RWPE2 (cell line): ENCODE data around the gene RGPD8.
"Not testable (repeated sequence)": the region's sequence is repeated elsewhere in the genome, so short reads cannot be mapped to it uniquely, and the experiment has no call there.

Source experiments
- ATAC-seq: fragments of 200-7000 bp; cut with Tn5 transposase; 3 replicates; pipeline ENCODE4 v1.9.1; 2021; ENCODE audit warnings: low read depth
- DNase-seq: peaks from one replicate; pipeline ENCODE4 v3.0.0-alpha.2; 2020; ENCODE audit warnings: low spot score
- H3K27ac ChIP-seq: fragments of 450-650 bp; 2 replicates; pipeline ENCODE4 v1.5.1; 2017; ENCODE audit warnings: mild to moderate bottlenecking; ENCODE audit not compliant: poor library complexity, severe bottlenecking
- H3K27me3 ChIP-seq: fragments of 250-450 bp; sonication (Bioruptor Pico); 2 replicates; pipeline ENCODE4 v1.5.1; 2021; ENCODE audit warnings: mild to moderate bottlenecking, moderate library complexity; ENCODE audit not compliant: insufficient read depth, poor library complexity, severe bottlenecking
- H3K36me3 ChIP-seq: fragments of 250-450 bp; sonication (Bioruptor Pico); 2 replicates; pipeline ENCODE4 v1.5.1; 2020; ENCODE audit warnings: low read depth, mild to moderate bottlenecking, moderate library complexity
- H3K4me1 ChIP-seq: fragments of 250-450 bp; sonication (Bioruptor Pico); 2 replicates; pipeline ENCODE4 v1.5.1; 2021; ENCODE audit warnings: mild to moderate bottlenecking, moderate library complexity; ENCODE audit not compliant: insufficient read depth, poor library complexity, severe bottlenecking
- H3K4me3 ChIP-seq: fragments of 250-450 bp; sonication (Bioruptor Pico); 2 replicates; pipeline ENCODE4 v1.5.1; 2021; ENCODE audit warnings: mild to moderate bottlenecking, moderate library complexity; ENCODE audit not compliant: severe bottlenecking
- H3K9me3 ChIP-seq: fragments of 250-450 bp; sonication (Bioruptor Pico); 2 replicates; pipeline ENCODE4 v1.5.1; 2021; ENCODE audit warnings: mild to moderate bottlenecking, moderate library complexity; ENCODE audit not compliant: severe bottlenecking
- CTCF ChIP-seq: fragments of 450-650 bp; IDR thresholded peaks from one replicate; pipeline ENCODE4 v1.5.1; 2017; ENCODE audit warnings: mild to moderate bottlenecking, moderate library complexity; ENCODE audit not compliant: poor library complexity, severe bottlenecking

RGPD8 gene

GRCh38 chr2:112451317-112451716 lies 17.9 kb upstream of the RGPD8 start:
- Histone ChIP-seq H3K27me3 (no peaks in the 10 kb centered on the region), H3K4me1 (no peaks in the 10 kb centered on the region), H3K36me3 (no peaks in the 10 kb centered on the region), H3K4me3 (no peak overlapping the region), H3K9me3 (no peaks in the 10 kb centered on the region), H3K27ac (no peak overlapping the region)
- DNase-seq (no peak), ATAC-seq (no peak)
- TF ChIP-seq CTCF, result no peak

GRCh38 chr2:112449854-112450253 lies 16.4 kb upstream of the RGPD8 start:
- no peak for TF ChIP-seq CTCF
- H3K27ac ChIP-seq, result no peak overlapping the region
- DNase-seq (no peak), ATAC-seq (no peak)
- H3K4me1 ChIP-seq, result no peaks in the 10 kb centered on the region
- no peak overlapping the region for H3K4me3 ChIP-seq
- no peaks in the 10 kb centered on the region for H3K9me3 ChIP-seq
- no peaks in the 10 kb centered on the region for H3K36me3 ChIP-seq
- no peaks in the 10 kb centered on the region for H3K27me3 ChIP-seq

- not testable (repeated sequence) for H3K36me3 ChIP-seq, H3K4me3 ChIP-seq, H3K9me3 ChIP-seq, H3K4me1 ChIP-seq, H3K27ac ChIP-seq, ATAC-seq, H3K27me3 ChIP-seq, DNase-seq
Measured at GRCh38 chr2:112444256-112444655, 10.8 kb upstream of the RGPD8 start.

DNA sequence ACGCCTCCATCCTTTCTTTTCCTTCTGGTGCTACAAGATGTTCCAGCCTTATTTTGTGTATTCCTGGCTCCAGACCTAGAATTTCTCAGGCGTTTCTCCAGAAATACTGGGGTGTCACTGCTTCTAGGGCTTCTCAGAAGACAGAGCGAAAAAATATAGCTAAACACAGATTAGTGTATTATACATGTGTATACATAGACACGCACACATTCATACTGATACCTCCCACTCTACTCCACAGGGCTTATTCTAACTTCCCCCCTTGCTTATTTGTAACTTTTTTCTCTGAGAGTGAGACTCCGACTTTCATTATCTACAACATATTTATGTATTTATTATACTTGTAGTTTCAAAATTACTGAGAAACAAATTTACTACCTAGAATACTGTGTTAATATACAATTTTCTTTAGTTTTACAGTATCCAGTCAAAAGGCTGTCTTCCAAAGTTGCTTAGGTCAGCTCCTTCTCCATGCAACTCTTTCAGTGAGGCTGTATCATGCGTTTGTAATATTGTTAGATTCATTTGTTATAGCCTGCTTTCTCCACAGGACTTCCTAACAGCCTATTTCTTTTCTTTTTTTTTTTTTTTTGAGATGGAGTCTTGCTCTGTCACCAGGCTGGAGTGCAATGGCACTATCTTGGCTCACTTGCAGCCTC lies 5.3 kb upstream of the RGPD8 start:
- not testable (repeated sequence) for H3K9me3 ChIP-seq, DNase-seq, ATAC-seq, H3K27ac ChIP-seq, H3K27me3 ChIP-seq, H3K4me1 ChIP-seq, H3K36me3 ChIP-seq, H3K4me3 ChIP-seq

DNA sequence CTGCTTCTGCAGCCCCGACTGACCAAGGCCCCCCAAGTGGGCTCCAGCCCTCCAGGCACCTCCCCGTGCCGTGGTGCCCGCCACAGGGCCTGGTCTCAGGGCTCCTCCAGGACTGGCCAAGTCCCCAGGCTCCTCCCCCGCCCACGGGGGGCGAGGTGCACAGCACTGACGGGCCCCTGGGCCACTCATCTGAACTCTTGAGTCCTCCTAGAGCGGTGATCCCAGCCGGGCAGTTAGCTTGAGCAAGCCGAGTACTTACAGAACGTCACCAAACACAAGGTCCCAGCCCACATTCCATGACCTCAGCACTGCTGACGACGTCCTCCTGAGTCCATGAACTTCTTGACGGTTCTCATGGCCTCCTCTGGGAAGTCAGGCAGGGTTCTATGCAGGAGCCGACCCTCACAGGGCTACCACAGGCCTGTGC lies 4.0 kb upstream of the RGPD8 start:
- H3K36me3 ChIP-seq, H3K27ac ChIP-seq, H3K4me3 ChIP-seq, H3K4me1 ChIP-seq, ATAC-seq, H3K27me3 ChIP-seq, DNase-seq, H3K9me3 ChIP-seq: not testable (repeated sequence)

GRCh38 chr2:112436993-112437392 lies 3.5 kb upstream of the RGPD8 start:
- not testable (repeated sequence) for H3K9me3 ChIP-seq, H3K27me3 ChIP-seq, H3K27ac ChIP-seq, ATAC-seq, DNase-seq, H3K4me1 ChIP-seq, H3K4me3 ChIP-seq, H3K36me3 ChIP-seq

DNA sequence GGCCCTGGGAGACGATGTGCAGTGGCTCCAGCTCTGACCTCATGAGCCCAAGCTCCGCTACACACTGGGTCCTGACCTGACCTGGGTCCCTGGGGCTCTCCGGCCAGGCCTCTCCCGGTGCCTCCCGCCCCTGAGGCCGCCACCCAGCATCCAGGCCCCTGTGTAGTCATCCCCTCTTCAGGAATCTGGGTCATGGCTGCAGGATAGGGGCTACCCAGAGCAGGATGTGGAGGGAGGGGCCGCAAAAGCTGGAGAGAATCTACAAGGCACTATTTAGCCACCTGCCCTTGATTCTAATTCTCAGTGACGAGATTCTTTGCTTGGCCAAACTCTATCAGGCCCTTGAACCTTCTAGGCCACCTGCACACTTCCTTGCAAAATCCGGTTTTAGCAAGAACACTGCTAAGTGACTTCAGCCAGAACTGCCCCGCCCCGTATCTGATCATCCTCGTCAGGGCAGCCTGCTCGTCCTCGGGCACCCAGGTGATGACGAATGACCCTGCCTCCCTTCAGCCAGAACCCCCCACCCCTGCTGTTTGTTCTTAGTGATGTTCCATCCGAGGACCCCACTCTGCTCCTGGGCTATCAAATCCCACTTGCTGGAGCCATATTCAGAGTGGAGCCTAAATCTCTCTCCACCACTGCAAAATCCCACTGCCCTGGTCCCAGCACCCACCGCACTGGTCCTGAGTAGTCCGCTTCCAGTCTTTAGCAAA lies 2.4 kb upstream of the RGPD8 start:
- H3K36me3 ChIP-seq, H3K9me3 ChIP-seq, H3K4me3 ChIP-seq, H3K4me1 ChIP-seq, ATAC-seq, H3K27ac ChIP-seq, DNase-seq, H3K27me3 ChIP-seq: not testable (repeated sequence)

DNA sequence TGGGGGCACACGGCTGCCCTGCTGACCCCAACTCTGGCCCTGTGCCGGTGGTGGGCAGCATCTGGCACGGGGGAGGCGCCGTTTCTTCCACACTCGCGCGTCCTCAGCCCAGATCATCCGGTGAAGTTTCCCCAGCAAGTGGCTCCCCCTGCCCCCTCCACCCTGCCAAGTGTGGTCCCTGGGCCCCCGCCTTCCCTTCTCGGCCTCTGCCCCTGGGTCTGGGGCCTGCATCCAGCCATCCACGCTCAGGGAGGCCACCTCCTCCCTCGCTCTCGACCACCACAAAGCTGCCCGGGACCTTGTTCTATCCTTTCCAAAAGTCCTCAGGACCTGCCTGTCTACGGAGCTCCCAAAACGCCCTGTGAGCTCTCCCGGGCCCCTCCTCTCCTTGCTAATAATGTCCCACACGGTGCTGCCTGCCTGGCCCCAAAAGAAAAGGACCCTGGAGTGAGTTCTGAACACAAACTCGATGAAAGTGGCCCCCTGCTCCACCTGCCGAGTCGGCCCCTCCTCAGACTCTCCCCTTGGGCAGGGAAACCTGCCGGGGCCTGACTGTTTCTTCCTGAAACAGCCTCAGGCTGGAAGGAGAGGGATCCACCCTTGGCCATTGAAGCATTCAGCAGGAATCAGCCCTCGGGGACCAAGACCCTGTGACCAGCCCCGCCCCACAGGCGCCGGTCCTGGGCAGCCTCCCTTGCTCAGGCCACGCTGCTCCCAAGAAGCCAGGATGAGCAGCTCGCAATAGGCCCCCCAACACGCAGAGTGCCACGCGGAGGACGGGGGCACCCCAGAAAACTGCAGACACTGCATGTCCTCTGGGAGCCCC lies 1.7 kb upstream of the RGPD8 start:
- not testable (repeated sequence) for H3K27me3 ChIP-seq, H3K4me3 ChIP-seq, H3K27ac ChIP-seq, H3K36me3 ChIP-seq, ATAC-seq, H3K4me1 ChIP-seq, H3K9me3 ChIP-seq, DNase-seq
